K562 (cell line): ENCODE results near the gene ELF5. TPM values are rescaled to one million over a fixed set of nuclear protein-coding genes. Genes with fewer than 3 reads are reported as not detected.

Experiments
- ATAC-seq: fragments of 200-7000 bp; cut with Tn5 transposase; 3 replicates; pipeline ENCODE4 v1.9.1; 2020; ENCODE audit warnings: moderate library complexity
- BruUV-seq: library from RNA; stranded (reverse); fragments of 400-500 nt; replicated peaks from 2 replicates; lab custom pipeline; 2021; lab: Mats Ljungman, UMichigan
- CTCF ChIA-PET: fragments of 300-600 bp; formaldehyde crosslinking; extraction: SDS; loops from one replicate; lab custom pipeline; 2021; ENCODE audit warnings: low intra/inter-chr PET ratio; lab: Yijun Ruan, JAX
- POLR2A ChIA-PET: fragments of 300-600, 350-650 bp; sonication (Branson Sonifier 250); formaldehyde crosslinking; extraction: SDS; loops from one replicate; lab custom pipeline; 2021; ENCODE audit warnings: antibody characterized with exemption, inconsistent platforms; lab: Yijun Ruan, JAX
- DNase-seq, 4 experiments: peaks; one replicate each; pipeline versions ENCODE4 v3.0.0 to v3.0.0-alpha.2; 2011 to 2018; ENCODE audit warnings: low spot score in 3 of 4, mixed read lengths in 3 of 4; ENCODE audit errors: extremely low read depth in 1 of 4
- FAIRE-seq: peaks from 2 replicates; lab custom pipeline; 2011; peaks lifted over from hg19 to GRCh38; lab: Jason Lieb, UNC
- H2AFZ ChIP-seq: 2 replicates; pipeline ENCODE4 v1.6.0; 2011; ENCODE audit warnings: low read depth, low read length, control low read depth, inconsistent platforms
- H3K27ac ChIP-seq: fragments of 200-600 bp; 3 replicates; pipeline ENCODE4 v1.8.0; 2011; ENCODE audit warnings: low read depth, mild to moderate bottlenecking, control low read depth, inconsistent platforms, low read length, moderate library complexity, mixed read lengths; ENCODE audit errors: extremely low read depth
- H3K27me3 ChIP-seq, 2 experiments: fragments of 300-600 bp in 1 of 2; 2 replicates in 1 of 2; 3 replicates in 1 of 2; pipeline versions ENCODE4 v1.6.0 to v1.8.0; 2011; ENCODE audit warnings: inconsistent platforms in 2 of 2, low read length in 2 of 2, mild to moderate bottlenecking in 1 of 2, mixed read lengths in 1 of 2, moderate library complexity in 1 of 2; ENCODE audit not compliant: control insufficient read depth in 2 of 2, insufficient read depth in 2 of 2
- H3K36me3 ChIP-seq: fragments of 300-600 bp; 3 replicates; pipeline ENCODE4 v1.8.0; 2011; ENCODE audit warnings: mild to moderate bottlenecking, low read length, inconsistent platforms; ENCODE audit not compliant: control insufficient read depth, insufficient read depth
- H3K4me1 ChIP-seq, 2 experiments: fragments of 200-600 bp in 1 of 2; replicated peaks in 1 of 2; 2 replicates in 1 of 2; 3 replicates in 1 of 2; pipeline versions ENCODE4 v1.5.1 to v1.8.0; 2011; ENCODE audit warnings: inconsistent platforms in 2 of 2, low read length in 2 of 2, mild to moderate bottlenecking in 1 of 2, mixed read lengths in 1 of 2, moderate library complexity in 1 of 2; ENCODE audit not compliant: control insufficient read depth in 2 of 2, insufficient read depth in 2 of 2
- H3K4me2 ChIP-seq: 2 replicates; pipeline ENCODE4 v1.6.1; 2011; ENCODE audit warnings: low read length, control low read depth, inconsistent platforms, mixed read lengths; ENCODE audit not compliant: insufficient read depth
- H3K4me3 ChIP-seq: fragments of 200-600 bp; sonication (generic), shearing (Covaris generic); 2 replicates; pipeline ENCODE4 v1.5.1; 2016; ENCODE audit warnings: control low read depth, inconsistent platforms
- H3K79me2 ChIP-seq: fragments of 200-600 bp; 3 replicates; pipeline ENCODE4 v1.8.0; 2011; ENCODE audit warnings: low read length, inconsistent platforms; ENCODE audit not compliant: control insufficient read depth, insufficient read depth
- H3K9ac ChIP-seq, 2 experiments: 2 replicates each; pipeline versions ENCODE4 v1.6.0 to v1.6.1; 2011; ENCODE audit warnings: low read depth in 2 of 2, low read length in 2 of 2, control low read depth in 1 of 2, inconsistent platforms in 1 of 2, mild to moderate bottlenecking in 1 of 2, mixed read lengths in 1 of 2; ENCODE audit not compliant: insufficient read depth in 1 of 2
- H3K9me1 ChIP-seq: one replicate; pipeline ENCODE4 v1.6.0; 2011; ENCODE audit warnings: inconsistent platforms, mild to moderate bottlenecking, low read length, moderate library complexity; ENCODE audit not compliant: control insufficient read depth, insufficient read depth
- H3K9me3 ChIP-seq: replicated peaks from 2 replicates; pipeline ENCODE4 v1.5.1; 2011; ENCODE audit warnings: low read depth, low read length, inconsistent platforms; ENCODE audit not compliant: control insufficient read depth, insufficient read depth
- H4K20me1 ChIP-seq: replicated peaks from 2 replicates; pipeline ENCODE4 v1.6.1; 2011; ENCODE audit warnings: low read length, inconsistent platforms, mixed read lengths; ENCODE audit not compliant: control insufficient read depth, insufficient read depth
- CCNT2 ChIP-seq: IDR thresholded peaks from 2 replicates; pipeline ENCODE4 v1.6.1; 2011; ENCODE audit warnings: borderline replicate concordance, low read depth, mild to moderate bottlenecking, moderate library complexity, mixed read lengths, low read length; ENCODE audit not compliant: insufficient read length; ENCODE audit errors: extremely low read depth
- FOXA1 ChIP-seq: fragments of 450-650 bp; IDR thresholded peaks from 2 replicates; pipeline ENCODE4 v1.6.1; 2016; ENCODE audit warnings: mild to moderate bottlenecking, borderline replicate concordance
- NFE2 ChIP-seq: IDR thresholded peaks from 2 replicates; pipeline ENCODE4 v1.6.1; 2014; ENCODE audit warnings: antibody characterized with exemption, low read depth
- SMAD2 ChIP-seq: fragments of 150-350 bp; IDR thresholded peaks from 2 replicates; pipeline ENCODE4 v1.6.1; 2014; ENCODE audit warnings: low read depth, mild to moderate bottlenecking, low read length
- ZNF212 ChIP-seq: fragments of 450-650 bp; formaldehyde crosslinking; IDR thresholded peaks from 2 replicates; pipeline ENCODE4 v1.4.0; 2020; ENCODE audit warnings: mild to moderate bottlenecking
- WGBS: fragments of 100-300 bp; shearing (Covaris generic); methylation state at CpG from one replicate; pipeline ENCODE4 v1.1.6; 2016; ENCODE audit warnings: low coverage, mixed read lengths; ENCODE audit not compliant: insufficient coverage; ENCODE audit errors: missing lambda C conversion rate; 5-methylcytosine and 5-hydroxymethylcytosine counted together
- in situ Hi-C: fragments of 300-500 bp; cut with MboI; formaldehyde crosslinking; loops from 4 replicates; pipeline ENCODE4 v1.15.0; 2018; ENCODE audit warnings: inconsistent platforms, mixed read lengths
- intact Hi-C: fragments of 100-400 bp; cut with micrococcal nuclease; formaldehyde crosslinking; loops from 2 replicates; pipeline ENCODE4 v1.14.2; 2022
- polyA plus RNA-seq, 8 experiments: library from polyadenylated mRNA; depleted of rRNA in 4 of 8; stranded (reverse) in 5 of 8; unstranded in 3 of 8; fragments of >200 nt; fragmentation: Nextera tagmentation in 2 of 8; fragmentation: Illumina TruSeq in 1 of 8; extraction: Ambion mirVana in 2 of 8; extraction: Trizol in 1 of 8; gene quantifications; 2 replicates each; pipeline versions ENCODE4 v1.2.1 to v1.2.3, GENCODE V29; 2011 to 2014; ENCODE audit warnings: inconsistent platforms in 1 of 8, missing spikeins in 1 of 8
- total RNA-seq, 7 experiments: library from RNA; depleted of rRNA in 6 of 7; stranded (reverse); fragments of >200 nt in 6 of 7; fragmentation: Illumina TruSeq in 2 of 7; extraction: Trizol in 2 of 7; gene quantifications; 2 replicates each; pipeline versions ENCODE4 v1.2.1 to v1.2.3, GENCODE V29; 2011 to 2021; ENCODE audit warnings: low replicate concordance in 1 of 7
- TF ChIP-seq, protein P1 (sequence below): fragments of 450-650 bp; IDR thresholded peaks from 2 replicates; pipeline ENCODE4 v1.6.1; 2016; ENCODE audit warnings: low read depth, mild to moderate bottlenecking, moderate library complexity
- TF ChIP-seq, protein P2 (sequence below): sonication (generic); formaldehyde crosslinking; IDR thresholded peaks from 2 replicates; pipeline ENCODE4 v1.8.0; 2022; ENCODE audit warnings: mild to moderate bottlenecking, missing genetic modification reagents
- TF ChIP-seq, protein P3 (sequence below): sonication (generic); formaldehyde crosslinking; IDR thresholded peaks from 2 replicates; pipeline ENCODE4 v1.8.1; 2023; ENCODE audit warnings: mild to moderate bottlenecking, missing genetic modification reagents

ELF5 gene
- total and polyA plus RNA-seq, 9 of the 15 experiments (the other 6 are each of a cell fraction or from before 2014, with no cell fraction given) = not detected

DNA sequence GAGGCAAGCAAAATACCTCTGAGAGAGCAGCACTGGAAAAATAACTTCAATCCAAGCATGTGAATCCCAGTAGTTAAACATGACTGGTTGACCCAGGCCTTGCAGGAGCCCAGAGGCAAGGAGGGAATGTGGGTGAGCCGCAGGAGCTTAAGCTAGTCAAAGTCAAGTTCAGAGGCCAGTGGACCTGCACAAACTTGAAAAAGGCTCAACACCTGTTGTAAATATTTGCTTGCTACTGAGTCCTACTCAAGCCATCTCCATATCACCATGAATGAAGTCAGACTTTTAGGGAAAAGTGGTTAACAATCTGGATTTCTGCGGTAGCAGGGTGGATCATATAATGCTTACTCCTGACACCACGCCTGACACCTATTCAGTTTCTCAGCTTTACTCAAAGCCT lies 79.7 kb downstream of the ELF5 start:
- ATAC-seq (no peak), DNase-seq (no peak), FAIRE-seq (no peak)
- no peaks in the 10 kb centered on the region for H3K9me1 ChIP-seq
- H3K9ac ChIP-seq = no peak overlapping the region
- H3K4me1 ChIP-seq = peaks cover 1 to 9% of the 10 kb centered on the region in 2 experiments; a peak in 4 of 5 replicates
- no peak overlapping the region for H3K4me3 ChIP-seq
- no peak overlapping the region for H3K4me2 ChIP-seq
- H3K27me3 ChIP-seq = no peaks in the 10 kb centered on the region
- no TSS peak for BruUV-seq
- POLR2A ChIA-PET = interaction anchor here (1.7 kb wide), 1 partner anchor 10 kb away, joined by 4 read pairs; no protein-coding TSS in a partner anchor
- in situ Hi-C loops = no loop called here
- no peaks in the 10 kb centered on the region for H4K20me1 ChIP-seq
- TF ChIP-seq NFE2 (0 out of 2 replicates have a peak, but pooled peaks have one; percentile 34), ZNF212 (CRISPR knock-in tag) (no peak), FOXA1 (no peak), CCNT2 (no peak), SMAD2 (no peak)
- TF ChIP-seq, protein P1, sequence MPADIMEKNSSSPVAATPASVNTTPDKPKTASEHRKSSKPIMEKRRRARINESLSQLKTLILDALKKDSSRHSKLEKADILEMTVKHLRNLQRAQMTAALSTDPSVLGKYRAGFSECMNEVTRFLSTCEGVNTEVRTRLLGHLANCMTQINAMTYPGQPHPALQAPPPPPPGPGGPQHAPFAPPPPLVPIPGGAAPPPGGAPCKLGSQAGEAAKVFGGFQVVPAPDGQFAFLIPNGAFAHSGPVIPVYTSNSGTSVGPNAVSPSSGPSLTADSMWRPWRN = no peak
- TF ChIP-seq, protein P2, sequence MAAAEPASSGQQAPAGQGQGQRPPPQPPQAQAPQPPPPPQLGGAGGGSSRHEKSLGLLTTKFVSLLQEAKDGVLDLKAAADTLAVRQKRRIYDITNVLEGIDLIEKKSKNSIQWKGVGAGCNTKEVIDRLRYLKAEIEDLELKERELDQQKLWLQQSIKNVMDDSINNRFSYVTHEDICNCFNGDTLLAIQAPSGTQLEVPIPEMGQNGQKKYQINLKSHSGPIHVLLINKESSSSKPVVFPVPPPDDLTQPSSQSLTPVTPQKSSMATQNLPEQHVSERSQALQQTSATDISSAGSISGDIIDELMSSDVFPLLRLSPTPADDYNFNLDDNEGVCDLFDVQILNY (CRISPR knock-in tag) = no peak
- TF ChIP-seq, protein P3, sequence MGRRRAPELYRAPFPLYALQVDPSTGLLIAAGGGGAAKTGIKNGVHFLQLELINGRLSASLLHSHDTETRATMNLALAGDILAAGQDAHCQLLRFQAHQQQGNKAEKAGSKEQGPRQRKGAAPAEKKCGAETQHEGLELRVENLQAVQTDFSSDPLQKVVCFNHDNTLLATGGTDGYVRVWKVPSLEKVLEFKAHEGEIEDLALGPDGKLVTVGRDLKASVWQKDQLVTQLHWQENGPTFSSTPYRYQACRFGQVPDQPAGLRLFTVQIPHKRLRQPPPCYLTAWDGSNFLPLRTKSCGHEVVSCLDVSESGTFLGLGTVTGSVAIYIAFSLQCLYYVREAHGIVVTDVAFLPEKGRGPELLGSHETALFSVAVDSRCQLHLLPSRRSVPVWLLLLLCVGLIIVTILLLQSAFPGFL (CRISPR knock-in tag) = no peak
- H3K27ac ChIP-seq = peak overlapping the region; percentile 28; the same call in 2 of the 3 replicates
- 68% methylated on average over 3 of the region's 3 CpGs for WGBS
- intact Hi-C loops = no loop called here
- H3K79me2 ChIP-seq = peaks cover 2% of the 10 kb centered on the region; the same call in 2 of the 3 replicates
- H3K36me3 ChIP-seq = no peaks in the 10 kb centered on the region
- no peaks in the 10 kb centered on the region for H3K9me3 ChIP-seq
- CTCF ChIA-PET = no interaction called here
- peak overlapping the region; percentile 82 for H2AFZ ChIP-seq
